HepG2 (cell line): Measurements from ENCODE around the gene NPHP4. TPM values are rescaled to one million over a fixed set of nuclear protein-coding genes. Genes with fewer than 3 reads are reported as not detected.

Experiments used
- AGO1 ChIP-seq: fragments of 200-400 bp; formaldehyde crosslinking; IDR thresholded peaks from 2 replicates; pipeline ENCODE4 v1.6.1; 2017; ENCODE audit warnings: mild to moderate bottlenecking, low read depth, low read length, moderate library complexity; ENCODE audit not compliant: poor library complexity, severe bottlenecking
- ARNT2 ChIP-seq: sonication (generic); formaldehyde crosslinking; IDR thresholded peaks from 2 replicates; pipeline ENCODE4 v1.8.0; 2022; ENCODE audit warnings: mild to moderate bottlenecking, low read depth, missing genetic modification reagents, moderate library complexity
- MYNN ChIP-seq: sonication (generic); formaldehyde crosslinking; IDR thresholded peaks from 2 replicates; pipeline ENCODE4 v1.4.0; 2020; ENCODE audit warnings: mild to moderate bottlenecking, low read depth, missing genetic modification reagents
- NAIF1 ChIP-seq: sonication (generic); formaldehyde crosslinking; IDR thresholded peaks from 2 replicates; pipeline ENCODE4 v1.5.0; 2020; ENCODE audit warnings: mild to moderate bottlenecking, missing genetic modification reagents, borderline replicate concordance
- RBAK ChIP-seq: sonication (generic); formaldehyde crosslinking; IDR thresholded peaks from 2 replicates; pipeline ENCODE4 v1.5.1; 2020; ENCODE audit warnings: mild to moderate bottlenecking, missing genetic modification reagents
- polyA plus RNA-seq, 8 experiments: library from polyadenylated mRNA; depleted of rRNA in 3 of 8; stranded (reverse) in 7 of 8; unstranded in 1 of 8; fragments of >200 nt; fragmentation: Illumina TruSeq in 4 of 8; extraction: Trizol in 4 of 8; gene quantifications; 2 replicates each; pipeline versions ENCODE4 v1.2.1 to v1.2.3, GENCODE V29; 2011 to 2016; ENCODE audit warnings: low read depth in 4 of 8, missing spikeins in 1 of 8, mixed read lengths in 1 of 8; ENCODE audit not compliant: insufficient read depth in 1 of 8
- total RNA-seq, 5 experiments: library from RNA; depleted of rRNA; stranded (reverse); fragments of >200 nt; fragmentation: Illumina TruSeq; extraction: Trizol; gene quantifications; 2 replicates each; pipeline ENCODE4 v1.2.3, GENCODE V29; 2016; ENCODE audit warnings: low read depth in 1 of 5
- TF ChIP-seq, protein P1 (sequence below): sonication (generic); formaldehyde crosslinking; IDR thresholded peaks from 2 replicates; pipeline ENCODE4 v1.5.1; 2020; ENCODE audit warnings: missing genetic modification reagents, mild to moderate bottlenecking, borderline replicate concordance
- TF ChIP-seq, protein P2 (sequence below): sonication (generic); formaldehyde crosslinking; IDR thresholded peaks from 2 replicates; pipeline ENCODE4 v1.4.0; 2020; ENCODE audit warnings: missing genetic modification reagents
- TF ChIP-seq, protein P3 (sequence below): sonication (generic); formaldehyde crosslinking; IDR thresholded peaks from 2 replicates; pipeline ENCODE4 v1.4.0; 2020; ENCODE audit warnings: mild to moderate bottlenecking, missing genetic modification reagents
- TF ChIP-seq, protein P4 (sequence below): sonication (generic); formaldehyde crosslinking; conservative IDR thresholded peaks from 2 replicates; pipeline ENCODE4 v1.4.0; 2020; ENCODE audit warnings: mild to moderate bottlenecking, missing genetic modification reagents, moderate library complexity
- TF ChIP-seq, protein P5 (sequence below): sonication (generic); formaldehyde crosslinking; IDR thresholded peaks from 2 replicates; pipeline ENCODE4 v1.5.0; 2020; ENCODE audit warnings: missing genetic modification reagents, mild to moderate bottlenecking, borderline replicate concordance
- TF ChIP-seq, protein P6 (sequence below): sonication (generic); formaldehyde crosslinking; IDR thresholded peaks from 2 replicates; pipeline ENCODE4 v1.9.0; 2021; ENCODE audit warnings: missing genetic modification reagents, mild to moderate bottlenecking, borderline replicate concordance
- TF ChIP-seq, protein P7 (sequence below): sonication (generic); formaldehyde crosslinking; conservative IDR thresholded peaks from 2 replicates; pipeline ENCODE4 v1.4.0; 2020; ENCODE audit warnings: missing genetic modification reagents

Gene NPHP4
- total and polyA plus RNA-seq, 2 of the 13 experiments (the other 11 are each of a cell fraction or from before 2014, with no cell fraction given), result 4.4 to 6.8 TPM

DNA sequence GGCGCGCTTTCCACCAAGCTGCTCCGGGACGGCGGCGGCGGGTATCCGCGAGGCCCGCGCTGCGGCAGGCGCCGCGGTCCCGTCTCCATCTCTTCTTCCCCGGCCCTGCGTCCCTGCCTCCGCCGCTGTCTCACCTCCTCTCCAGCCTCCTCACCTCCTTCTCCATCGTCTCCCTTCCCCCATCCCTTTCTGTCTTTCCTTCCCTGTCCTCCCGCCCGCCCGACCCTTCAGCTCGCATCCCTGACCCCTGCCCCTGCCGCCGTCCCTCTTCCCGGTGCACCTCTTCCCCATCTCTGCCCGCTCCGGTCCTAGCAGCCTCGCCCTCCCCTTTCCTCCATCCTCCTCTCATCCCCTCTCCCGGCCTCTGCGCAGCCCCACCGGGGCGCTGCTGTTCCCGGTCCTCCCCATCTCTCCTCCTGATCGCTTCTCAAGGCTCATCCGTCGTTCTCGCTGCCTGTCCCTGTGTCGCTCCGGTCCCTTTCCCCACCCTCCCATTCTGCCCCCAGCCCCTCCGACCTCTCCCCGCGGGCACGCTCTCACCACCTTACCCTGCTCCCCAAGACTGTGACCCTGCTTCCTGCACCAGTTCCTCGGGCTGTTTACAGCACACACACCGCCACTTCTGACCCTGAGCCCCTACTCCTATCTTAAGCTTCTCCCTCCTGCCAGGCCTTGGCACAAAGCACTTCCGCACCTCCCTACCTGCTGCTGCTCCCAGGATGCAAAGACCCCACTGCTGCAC, 760 bp upstream of the NPHP4 start (continued):
- TF ChIP-seq, protein P1, sequence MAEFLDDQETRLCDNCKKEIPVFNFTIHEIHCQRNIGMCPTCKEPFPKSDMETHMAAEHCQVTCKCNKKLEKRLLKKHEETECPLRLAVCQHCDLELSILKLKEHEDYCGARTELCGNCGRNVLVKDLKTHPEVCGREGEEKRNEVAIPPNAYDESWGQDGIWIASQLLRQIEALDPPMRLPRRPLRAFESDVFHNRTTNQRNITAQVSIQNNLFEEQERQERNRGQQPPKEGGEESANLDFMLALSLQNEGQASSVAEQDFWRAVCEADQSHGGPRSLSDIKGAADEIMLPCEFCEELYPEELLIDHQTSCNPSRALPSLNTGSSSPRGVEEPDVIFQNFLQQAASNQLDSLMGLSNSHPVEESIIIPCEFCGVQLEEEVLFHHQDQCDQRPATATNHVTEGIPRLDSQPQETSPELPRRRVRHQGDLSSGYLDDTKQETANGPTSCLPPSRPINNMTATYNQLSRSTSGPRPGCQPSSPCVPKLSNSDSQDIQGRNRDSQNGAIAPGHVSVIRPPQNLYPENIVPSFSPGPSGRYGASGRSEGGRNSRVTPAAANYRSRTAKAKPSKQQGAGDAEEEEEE, result no peak
- TF ChIP-seq, protein P2, sequence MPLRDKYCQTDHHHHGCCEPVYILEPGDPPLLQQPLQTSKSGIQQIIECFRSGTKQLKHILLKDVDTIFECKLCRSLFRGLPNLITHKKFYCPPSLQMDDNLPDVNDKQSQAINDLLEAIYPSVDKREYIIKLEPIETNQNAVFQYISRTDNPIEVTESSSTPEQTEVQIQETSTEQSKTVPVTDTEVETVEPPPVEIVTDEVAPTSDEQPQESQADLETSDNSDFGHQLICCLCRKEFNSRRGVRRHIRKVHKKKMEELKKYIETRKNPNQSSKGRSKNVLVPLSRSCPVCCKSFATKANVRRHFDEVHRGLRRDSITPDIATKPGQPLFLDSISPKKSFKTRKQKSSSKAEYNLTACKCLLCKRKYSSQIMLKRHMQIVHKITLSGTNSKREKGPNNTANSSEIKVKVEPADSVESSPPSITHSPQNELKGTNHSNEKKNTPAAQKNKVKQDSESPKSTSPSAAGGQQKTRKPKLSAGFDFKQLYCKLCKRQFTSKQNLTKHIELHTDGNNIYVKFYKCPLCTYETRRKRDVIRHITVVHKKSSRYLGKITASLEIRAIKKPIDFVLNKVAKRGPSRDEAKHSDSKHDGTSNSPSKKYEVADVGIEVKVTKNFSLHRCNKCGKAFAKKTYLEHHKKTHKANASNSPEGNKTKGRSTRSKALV (CRISPR knock-in tag), result no peak
- TF ChIP-seq, protein P3, sequence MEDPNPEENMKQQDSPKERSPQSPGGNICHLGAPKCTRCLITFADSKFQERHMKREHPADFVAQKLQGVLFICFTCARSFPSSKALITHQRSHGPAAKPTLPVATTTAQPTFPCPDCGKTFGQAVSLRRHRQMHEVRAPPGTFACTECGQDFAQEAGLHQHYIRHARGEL, result no peak
- TF ChIP-seq RBAK (no peak), ARNT2 (0 out of 2 replicates have a peak, but pooled peaks have one; percentile 17), AGO1 (peak; percentile 4), MYNN (CRISPR knock-in tag) (no peak), NAIF1 (CRISPR knock-in tag) (no peak)
- TF ChIP-seq, protein P4, sequence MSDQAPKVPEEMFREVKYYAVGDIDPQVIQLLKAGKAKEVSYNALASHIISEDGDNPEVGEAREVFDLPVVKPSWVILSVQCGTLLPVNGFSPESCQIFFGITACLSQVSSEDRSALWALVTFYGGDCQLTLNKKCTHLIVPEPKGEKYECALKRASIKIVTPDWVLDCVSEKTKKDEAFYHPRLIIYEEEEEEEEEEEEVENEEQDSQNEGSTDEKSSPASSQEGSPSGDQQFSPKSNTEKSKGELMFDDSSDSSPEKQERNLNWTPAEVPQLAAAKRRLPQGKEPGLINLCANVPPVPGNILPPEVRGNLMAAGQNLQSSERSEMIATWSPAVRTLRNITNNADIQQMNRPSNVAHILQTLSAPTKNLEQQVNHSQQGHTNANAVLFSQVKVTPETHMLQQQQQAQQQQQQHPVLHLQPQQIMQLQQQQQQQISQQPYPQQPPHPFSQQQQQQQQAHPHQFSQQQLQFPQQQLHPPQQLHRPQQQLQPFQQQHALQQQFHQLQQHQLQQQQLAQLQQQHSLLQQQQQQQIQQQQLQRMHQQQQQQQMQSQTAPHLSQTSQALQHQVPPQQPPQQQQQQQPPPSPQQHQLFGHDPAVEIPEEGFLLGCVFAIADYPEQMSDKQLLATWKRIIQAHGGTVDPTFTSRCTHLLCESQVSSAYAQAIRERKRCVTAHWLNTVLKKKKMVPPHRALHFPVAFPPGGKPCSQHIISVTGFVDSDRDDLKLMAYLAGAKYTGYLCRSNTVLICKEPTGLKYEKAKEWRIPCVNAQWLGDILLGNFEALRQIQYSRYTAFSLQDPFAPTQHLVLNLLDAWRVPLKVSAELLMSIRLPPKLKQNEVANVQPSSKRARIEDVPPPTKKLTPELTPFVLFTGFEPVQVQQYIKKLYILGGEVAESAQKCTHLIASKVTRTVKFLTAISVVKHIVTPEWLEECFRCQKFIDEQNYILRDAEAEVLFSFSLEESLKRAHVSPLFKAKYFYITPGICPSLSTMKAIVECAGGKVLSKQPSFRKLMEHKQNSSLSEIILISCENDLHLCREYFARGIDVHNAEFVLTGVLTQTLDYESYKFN, result no peak
- TF ChIP-seq, protein P5, sequence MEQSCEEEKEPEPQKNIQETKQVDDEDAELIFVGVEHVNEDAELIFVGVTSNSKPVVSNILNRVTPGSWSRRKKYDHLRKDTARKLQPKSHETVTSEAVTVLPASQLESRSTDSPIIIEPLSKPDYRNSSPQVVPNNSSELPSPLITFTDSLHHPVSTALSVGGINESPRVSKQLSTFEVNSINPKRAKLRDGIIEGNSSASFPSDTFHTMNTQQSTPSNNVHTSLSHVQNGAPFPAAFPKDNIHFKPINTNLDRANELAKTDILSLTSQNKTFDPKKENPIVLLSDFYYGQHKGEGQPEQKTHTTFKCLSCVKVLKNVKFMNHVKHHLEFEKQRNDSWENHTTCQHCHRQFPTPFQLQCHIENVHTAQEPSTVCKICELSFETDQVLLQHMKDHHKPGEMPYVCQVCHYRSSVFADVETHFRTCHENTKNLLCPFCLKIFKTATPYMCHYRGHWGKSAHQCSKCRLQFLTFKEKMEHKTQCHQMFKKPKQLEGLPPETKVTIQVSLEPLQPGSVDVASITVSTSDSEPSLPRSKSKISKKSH (CRISPR knock-in tag), result no peak
- TF ChIP-seq, protein P6, sequence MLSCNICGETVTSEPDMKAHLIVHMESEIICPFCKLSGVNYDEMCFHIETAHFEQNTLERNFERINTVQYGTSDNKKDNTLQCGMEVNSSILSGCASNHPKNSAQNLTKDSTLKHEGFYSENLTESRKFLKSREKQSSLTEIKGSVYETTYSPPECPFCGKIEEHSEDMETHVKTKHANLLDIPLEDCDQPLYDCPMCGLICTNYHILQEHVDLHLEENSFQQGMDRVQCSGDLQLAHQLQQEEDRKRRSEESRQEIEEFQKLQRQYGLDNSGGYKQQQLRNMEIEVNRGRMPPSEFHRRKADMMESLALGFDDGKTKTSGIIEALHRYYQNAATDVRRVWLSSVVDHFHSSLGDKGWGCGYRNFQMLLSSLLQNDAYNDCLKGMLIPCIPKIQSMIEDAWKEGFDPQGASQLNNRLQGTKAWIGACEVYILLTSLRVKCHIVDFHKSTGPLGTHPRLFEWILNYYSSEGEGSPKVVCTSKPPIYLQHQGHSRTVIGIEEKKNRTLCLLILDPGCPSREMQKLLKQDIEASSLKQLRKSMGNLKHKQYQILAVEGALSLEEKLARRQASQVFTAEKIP (CRISPR knock-in tag), result no peak
- TF ChIP-seq, protein P7, sequence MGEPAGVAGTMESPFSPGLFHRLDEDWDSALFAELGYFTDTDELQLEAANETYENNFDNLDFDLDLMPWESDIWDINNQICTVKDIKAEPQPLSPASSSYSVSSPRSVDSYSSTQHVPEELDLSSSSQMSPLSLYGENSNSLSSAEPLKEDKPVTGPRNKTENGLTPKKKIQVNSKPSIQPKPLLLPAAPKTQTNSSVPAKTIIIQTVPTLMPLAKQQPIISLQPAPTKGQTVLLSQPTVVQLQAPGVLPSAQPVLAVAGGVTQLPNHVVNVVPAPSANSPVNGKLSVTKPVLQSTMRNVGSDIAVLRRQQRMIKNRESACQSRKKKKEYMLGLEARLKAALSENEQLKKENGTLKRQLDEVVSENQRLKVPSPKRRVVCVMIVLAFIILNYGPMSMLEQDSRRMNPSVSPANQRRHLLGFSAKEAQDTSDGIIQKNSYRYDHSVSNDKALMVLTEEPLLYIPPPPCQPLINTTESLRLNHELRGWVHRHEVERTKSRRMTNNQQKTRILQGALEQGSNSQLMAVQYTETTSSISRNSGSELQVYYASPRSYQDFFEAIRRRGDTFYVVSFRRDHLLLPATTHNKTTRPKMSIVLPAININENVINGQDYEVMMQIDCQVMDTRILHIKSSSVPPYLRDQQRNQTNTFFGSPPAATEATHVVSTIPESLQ, result no peak
